ENCODE data around the gene NUP93.

Gene NUP93

GRCh38 chr16:56877486-56878182 lies 147.7 kb downstream of the NUP93 start:
- no peaks in the 10 kb centered on the region for H3K36me3 ChIP-seq (replicated peaks)
- DNase-seq = no peak
- no peak for TF ChIP-seq CTCF (IDR thresholded peaks at IDR 0.05; ENCODE audit: low read depth, low read length, missing control alignments)
- H3K4me3 ChIP-seq (ENCODE audit: low read depth, low read length) = no peak overlapping the region
- H3K27me3 ChIP-seq (replicated peaks) = no peaks in the 10 kb centered on the region
- H3K27ac ChIP-seq = no peak overlapping the region
- in situ Hi-C loops (cut with HindIII; ENCODE audit: low pct_ligation_motif_present, low sequenced_read_pairs) = no loop called here

GRCh38 chr16:56878282-56878854 lies 148.4 kb downstream of the NUP93 start:
- in situ Hi-C loops (cut with HindIII; ENCODE audit: low pct_ligation_motif_present, low sequenced_read_pairs) = no loop called here
- Histone ChIP-seq H3K27me3 (replicated peaks) (no peaks in the 10 kb centered on the region), H3K4me3 (ENCODE audit: low read depth, low read length) (no peak overlapping the region), H3K27ac (no peak overlapping the region), H3K36me3 (replicated peaks) (no peaks in the 10 kb centered on the region)
- DNase-seq = no peak
- TF ChIP-seq CTCF (IDR thresholded peaks at IDR 0.05; ENCODE audit: low read depth, low read length, missing control alignments) = no peak

GRCh38 chr16:56879276-56879675 lies 149.3 kb downstream of the NUP93 start:
- no peak for TF ChIP-seq CTCF (IDR thresholded peaks at IDR 0.05; ENCODE audit: low read depth, low read length, missing control alignments)
- no peak overlapping the region for H3K4me3 ChIP-seq (ENCODE audit: low read depth, low read length)
- H3K27ac ChIP-seq = no peak overlapping the region
- no peaks in the 10 kb centered on the region for H3K27me3 ChIP-seq (replicated peaks)
- H3K36me3 ChIP-seq (replicated peaks) = no peaks in the 10 kb centered on the region
- in situ Hi-C loops (cut with HindIII; ENCODE audit: low pct_ligation_motif_present, low sequenced_read_pairs) = no loop called here
- no peak for DNase-seq

- H3K4me3 ChIP-seq (ENCODE audit: low read depth, low read length) = no peak overlapping the region
- no peaks in the 10 kb centered on the region for H3K27me3 ChIP-seq (replicated peaks)
- no peak for TF ChIP-seq CTCF (IDR thresholded peaks at IDR 0.05; ENCODE audit: low read depth, low read length, missing control alignments)
- in situ Hi-C loops (cut with HindIII; ENCODE audit: low pct_ligation_motif_present, low sequenced_read_pairs) = no loop called here
- DNase-seq = no peak
- H3K36me3 ChIP-seq (replicated peaks) = no peaks in the 10 kb centered on the region
- no peak overlapping the region for H3K27ac ChIP-seq
Observed at GRCh38 chr16:56880176-56880575, 150.2 kb downstream of the NUP93 start.

- no peak overlapping the region for H3K4me3 ChIP-seq (ENCODE audit: low read depth, low read length)
- TF ChIP-seq CTCF (IDR thresholded peaks at IDR 0.05; ENCODE audit: low read depth, low read length, missing control alignments) = no peak
- no peaks in the 10 kb centered on the region for H3K27me3 ChIP-seq (replicated peaks)
- DNase-seq = no peak
- no peak overlapping the region for H3K27ac ChIP-seq
- H3K36me3 ChIP-seq (replicated peaks) = no peaks in the 10 kb centered on the region
- in situ Hi-C loops (cut with HindIII; ENCODE audit: low pct_ligation_motif_present, low sequenced_read_pairs) = no loop called here
Observed at GRCh38 chr16:56880685-56881084, 150.8 kb downstream of the NUP93 start.

Measured in brain microvascular endothelial cell (primary cell).